ENCODE data around the gene CORO1C. TPM values are rescaled to one million over a fixed set of nuclear protein-coding genes. Genes with fewer than 3 reads are reported as not detected.

CORO1C gene
- total and polyA plus RNA-seq, 4 donors, result 23.2 to 58.6 (median 41.9) TPM

DNA sequence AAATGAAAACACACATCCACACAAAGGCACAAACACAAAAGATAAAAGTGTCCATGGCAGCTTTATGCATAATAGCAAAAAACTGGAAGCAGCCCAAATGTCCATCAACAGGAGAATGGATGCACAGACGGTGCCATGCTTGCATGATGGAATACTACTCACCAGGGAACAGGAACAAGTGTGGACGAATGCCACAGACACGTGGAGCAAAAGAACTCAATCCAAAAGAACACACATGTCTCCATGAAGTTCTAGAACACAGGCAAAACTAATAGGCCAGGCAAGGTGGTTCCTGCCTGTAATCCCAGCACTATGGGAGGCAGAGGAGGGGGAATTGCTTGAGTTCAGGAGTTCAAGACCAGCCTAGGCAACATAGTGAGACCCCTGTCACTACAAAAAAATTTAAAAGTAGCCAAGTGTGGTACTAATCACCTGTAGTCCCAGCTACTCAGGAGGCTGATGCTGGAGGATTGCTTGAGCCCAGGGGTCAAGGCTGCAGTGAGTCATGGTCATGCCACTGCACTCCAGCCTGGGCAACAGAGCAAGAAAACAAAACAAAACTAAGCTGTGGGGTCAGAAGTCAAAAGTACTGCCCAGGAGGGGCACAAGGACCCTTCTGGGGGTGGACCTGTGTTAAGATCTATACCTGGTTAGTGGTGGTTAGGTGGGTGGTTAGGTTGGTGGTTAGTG lies 126.2 kb downstream of the CORO1C start:
- Histone ChIP-seq H3K4me3 (ENCODE audit: low read depth in 1 of 3, low read length in 3 of 3) (no peak overlapping the region), H3K27ac (ENCODE audit: low read depth in 1 of 2, low read length in 2 of 2) (no peak overlapping the region), H3K27me3 (ENCODE audit: control insufficient read depth in 4 of 4, insufficient read depth in 4 of 4, low read length in 3 of 4) (no peaks in the 10 kb centered on the region), H3K36me3 (ENCODE audit: control insufficient read depth in 4 of 4, insufficient read depth in 3 of 4, low read depth in 1 of 4, low read length in 3 of 4) (no peaks in the 10 kb centered on the region), H3K4me1 (ENCODE audit: control insufficient read depth in 4 of 4, insufficient read depth in 4 of 4, low read length in 3 of 4) (no peaks in the 10 kb centered on the region), H3K9me3 (ENCODE audit: control insufficient read depth in 4 of 4, low read length in 3 of 4) (no peaks in the 10 kb centered on the region), H3K9ac (ENCODE audit: low read depth in 1 of 2, low read length in 2 of 2) (no peak overlapping the region)
- 69% methylated on average over 3 of the region's 3 CpGs for WGBS
- TF ChIP-seq, protein P1, sequence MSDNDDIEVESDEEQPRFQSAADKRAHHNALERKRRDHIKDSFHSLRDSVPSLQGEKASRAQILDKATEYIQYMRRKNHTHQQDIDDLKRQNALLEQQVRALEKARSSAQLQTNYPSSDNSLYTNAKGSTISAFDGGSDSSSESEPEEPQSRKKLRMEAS (IDR thresholded peaks at IDR 0.05), result no peak
- no peak for TF ChIP-seq FOXA2 (IDR thresholded peaks at IDR 0.05)
- TF ChIP-seq, protein P2, sequence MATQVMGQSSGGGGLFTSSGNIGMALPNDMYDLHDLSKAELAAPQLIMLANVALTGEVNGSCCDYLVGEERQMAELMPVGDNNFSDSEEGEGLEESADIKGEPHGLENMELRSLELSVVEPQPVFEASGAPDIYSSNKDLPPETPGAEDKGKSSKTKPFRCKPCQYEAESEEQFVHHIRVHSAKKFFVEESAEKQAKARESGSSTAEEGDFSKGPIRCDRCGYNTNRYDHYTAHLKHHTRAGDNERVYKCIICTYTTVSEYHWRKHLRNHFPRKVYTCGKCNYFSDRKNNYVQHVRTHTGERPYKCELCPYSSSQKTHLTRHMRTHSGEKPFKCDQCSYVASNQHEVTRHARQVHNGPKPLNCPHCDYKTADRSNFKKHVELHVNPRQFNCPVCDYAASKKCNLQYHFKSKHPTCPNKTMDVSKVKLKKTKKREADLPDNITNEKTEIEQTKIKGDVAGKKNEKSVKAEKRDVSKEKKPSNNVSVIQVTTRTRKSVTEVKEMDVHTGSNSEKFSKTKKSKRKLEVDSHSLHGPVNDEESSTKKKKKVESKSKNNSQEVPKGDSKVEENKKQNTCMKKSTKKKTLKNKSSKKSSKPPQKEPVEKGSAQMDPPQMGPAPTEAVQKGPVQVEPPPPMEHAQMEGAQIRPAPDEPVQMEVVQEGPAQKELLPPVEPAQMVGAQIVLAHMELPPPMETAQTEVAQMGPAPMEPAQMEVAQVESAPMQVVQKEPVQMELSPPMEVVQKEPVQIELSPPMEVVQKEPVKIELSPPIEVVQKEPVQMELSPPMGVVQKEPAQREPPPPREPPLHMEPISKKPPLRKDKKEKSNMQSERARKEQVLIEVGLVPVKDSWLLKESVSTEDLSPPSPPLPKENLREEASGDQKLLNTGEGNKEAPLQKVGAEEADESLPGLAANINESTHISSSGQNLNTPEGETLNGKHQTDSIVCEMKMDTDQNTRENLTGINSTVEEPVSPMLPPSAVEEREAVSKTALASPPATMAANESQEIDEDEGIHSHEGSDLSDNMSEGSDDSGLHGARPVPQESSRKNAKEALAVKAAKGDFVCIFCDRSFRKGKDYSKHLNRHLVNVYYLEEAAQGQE (IDR thresholded peaks at IDR 0.05), result no peak
- no peak for TF ChIP-seq EGR1 (IDR thresholded peaks at IDR 0.05; ENCODE audit: low read depth in 2 of 2)
- TF ChIP-seq, protein P3, sequence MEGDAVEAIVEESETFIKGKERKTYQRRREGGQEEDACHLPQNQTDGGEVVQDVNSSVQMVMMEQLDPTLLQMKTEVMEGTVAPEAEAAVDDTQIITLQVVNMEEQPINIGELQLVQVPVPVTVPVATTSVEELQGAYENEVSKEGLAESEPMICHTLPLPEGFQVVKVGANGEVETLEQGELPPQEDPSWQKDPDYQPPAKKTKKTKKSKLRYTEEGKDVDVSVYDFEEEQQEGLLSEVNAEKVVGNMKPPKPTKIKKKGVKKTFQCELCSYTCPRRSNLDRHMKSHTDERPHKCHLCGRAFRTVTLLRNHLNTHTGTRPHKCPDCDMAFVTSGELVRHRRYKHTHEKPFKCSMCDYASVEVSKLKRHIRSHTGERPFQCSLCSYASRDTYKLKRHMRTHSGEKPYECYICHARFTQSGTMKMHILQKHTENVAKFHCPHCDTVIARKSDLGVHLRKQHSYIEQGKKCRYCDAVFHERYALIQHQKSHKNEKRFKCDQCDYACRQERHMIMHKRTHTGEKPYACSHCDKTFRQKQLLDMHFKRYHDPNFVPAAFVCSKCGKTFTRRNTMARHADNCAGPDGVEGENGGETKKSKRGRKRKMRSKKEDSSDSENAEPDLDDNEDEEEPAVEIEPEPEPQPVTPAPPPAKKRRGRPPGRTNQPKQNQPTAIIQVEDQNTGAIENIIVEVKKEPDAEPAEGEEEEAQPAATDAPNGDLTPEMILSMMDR (IDR thresholded peaks at IDR 0.05; ENCODE audit: low read depth, low read length, missing input control), result no peak
- TF ChIP-seq, protein P4, sequence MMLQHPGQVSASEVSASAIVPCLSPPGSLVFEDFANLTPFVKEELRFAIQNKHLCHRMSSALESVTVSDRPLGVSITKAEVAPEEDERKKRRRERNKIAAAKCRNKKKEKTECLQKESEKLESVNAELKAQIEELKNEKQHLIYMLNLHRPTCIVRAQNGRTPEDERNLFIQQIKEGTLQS (IDR thresholded peaks at IDR 0.05), result no peak
- no peak for TF ChIP-seq JUND (IDR thresholded peaks at IDR 0.05)
- TF ChIP-seq, protein P5, sequence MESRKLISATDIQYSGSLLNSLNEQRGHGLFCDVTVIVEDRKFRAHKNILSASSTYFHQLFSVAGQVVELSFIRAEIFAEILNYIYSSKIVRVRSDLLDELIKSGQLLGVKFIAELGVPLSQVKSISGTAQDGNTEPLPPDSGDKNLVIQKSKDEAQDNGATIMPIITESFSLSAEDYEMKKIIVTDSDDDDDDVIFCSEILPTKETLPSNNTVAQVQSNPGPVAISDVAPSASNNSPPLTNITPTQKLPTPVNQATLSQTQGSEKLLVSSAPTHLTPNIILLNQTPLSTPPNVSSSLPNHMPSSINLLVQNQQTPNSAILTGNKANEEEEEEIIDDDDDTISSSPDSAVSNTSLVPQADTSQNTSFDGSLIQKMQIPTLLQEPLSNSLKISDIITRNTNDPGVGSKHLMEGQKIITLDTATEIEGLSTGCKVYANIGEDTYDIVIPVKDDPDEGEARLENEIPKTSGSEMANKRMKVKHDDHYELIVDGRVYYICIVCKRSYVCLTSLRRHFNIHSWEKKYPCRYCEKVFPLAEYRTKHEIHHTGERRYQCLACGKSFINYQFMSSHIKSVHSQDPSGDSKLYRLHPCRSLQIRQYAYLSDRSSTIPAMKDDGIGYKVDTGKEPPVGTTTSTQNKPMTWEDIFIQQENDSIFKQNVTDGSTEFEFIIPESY (IDR thresholded peaks at IDR 0.05), result no peak
- no peak for TF ChIP-seq HNF4G (IDR thresholded peaks at IDR 0.05)
- TF ChIP-seq FOXA1 (IDR thresholded peaks at IDR 0.05), result no peak
- TF ChIP-seq GABPA (IDR thresholded peaks at IDR 0.05 in 1 of 2, conservative IDR thresholded peaks at IDR 0.05 in 1 of 2), result no peak
- no peak for TF ChIP-seq SP1 (IDR thresholded peaks at IDR 0.05)
- TF ChIP-seq RAD21 (IDR thresholded peaks at IDR 0.05), result no peak
- TF ChIP-seq YY1 (IDR thresholded peaks at IDR 0.05), result no peak
- DNase-seq (ENCODE audit: low spot score), result no peak

All from liver (tissue), 9 donors.